ENCODE results near the gene CPNE7.

Gene CPNE7

GRCh38 chr16:89605186-89605970, 29.8 kb downstream of the CPNE7 start:
- no peak for DNase-seq

GRCh38 chr16:89606006-89606405, 30.4 kb downstream of the CPNE7 start:
- DNase-seq, result no peak

DNA sequence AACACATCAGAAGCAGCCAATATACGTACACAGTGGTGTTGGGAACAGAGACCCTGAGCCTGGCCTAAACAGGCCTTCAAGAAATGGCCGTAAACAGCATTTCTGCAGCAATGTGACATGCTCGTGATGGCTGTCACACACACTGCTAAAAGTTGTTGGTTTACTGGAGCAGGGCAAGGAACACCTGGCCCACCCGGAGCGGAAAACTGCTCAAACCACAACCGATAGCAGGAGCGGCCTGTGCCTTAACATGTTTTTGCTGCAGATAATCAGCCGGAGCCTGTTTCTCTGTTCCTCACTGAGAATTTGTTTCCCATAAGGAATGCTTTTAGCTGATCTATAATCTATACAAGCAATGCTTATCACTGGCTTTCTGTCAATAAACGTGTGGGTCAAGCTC, 31.9 kb downstream of the CPNE7 start:
- no peak for DNase-seq

- DNase-seq, result no peak
Measured at GRCh38 chr16:89607937-89608740, 32.6 kb downstream of the CPNE7 start.

DNA sequence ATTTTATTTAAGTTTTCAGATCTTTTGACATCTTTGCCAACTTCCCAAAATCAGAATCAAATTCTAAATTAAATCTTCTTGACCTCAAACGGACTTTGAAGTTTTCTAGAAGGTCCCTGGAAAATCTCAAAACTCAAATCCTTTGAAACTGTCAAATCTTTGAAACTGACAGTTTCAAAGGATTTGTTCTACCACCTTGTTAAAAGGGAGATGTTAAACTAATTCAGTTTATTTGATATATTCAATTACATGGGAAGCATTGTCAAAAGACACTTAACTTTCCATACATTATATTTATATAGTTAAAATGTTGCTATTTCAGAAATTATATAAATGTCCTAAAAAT, 34.5 kb downstream of the CPNE7 start:
- DNase-seq, result no peak

DNA sequence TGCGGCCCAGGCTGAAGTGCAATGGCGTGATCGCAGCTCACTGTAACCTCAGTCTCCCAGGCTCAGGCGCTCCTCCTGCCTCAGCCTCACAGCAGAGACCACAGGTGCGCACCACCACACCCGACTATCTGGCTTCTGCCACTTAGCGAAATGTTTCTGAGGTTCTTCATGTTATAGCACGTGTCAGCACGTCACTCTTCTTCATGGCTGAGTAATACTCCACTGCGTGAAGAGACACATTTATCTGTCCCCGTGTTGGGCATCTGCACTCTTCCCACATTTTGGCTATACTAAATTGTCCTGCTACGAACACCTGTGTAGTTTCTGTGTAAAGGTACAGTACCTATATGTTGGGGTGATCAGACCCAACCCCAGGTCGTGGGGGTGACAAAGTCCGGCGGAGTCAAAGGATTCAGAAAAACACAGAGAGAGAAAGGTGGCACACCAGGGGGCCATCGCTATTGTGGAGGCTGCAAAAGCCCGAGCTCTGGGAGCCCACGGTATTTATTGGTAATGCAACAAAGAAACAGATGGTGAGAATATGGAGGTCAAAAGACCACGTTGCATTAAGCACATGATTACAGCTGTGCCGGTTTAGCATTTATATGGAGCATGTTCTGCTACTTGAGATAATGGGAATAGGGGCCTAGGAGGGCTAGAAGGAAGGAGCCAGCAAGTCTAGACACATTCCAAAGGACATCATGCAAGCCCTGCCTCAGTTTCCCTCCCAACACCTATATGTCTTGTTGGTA, 37.0 kb downstream of the CPNE7 start:
- no peak for DNase-seq

GRCh38 chr16:89613231-89613953, 37.8 kb downstream of the CPNE7 start, which contains the start of gene DPEP1:
Gene DPEP1, plus strand, starts transcription at chr16:89613642. Its CDS starts 16,769 bp downstream, at chr16:89630411.
- DNase-seq, result no peak

DNA sequence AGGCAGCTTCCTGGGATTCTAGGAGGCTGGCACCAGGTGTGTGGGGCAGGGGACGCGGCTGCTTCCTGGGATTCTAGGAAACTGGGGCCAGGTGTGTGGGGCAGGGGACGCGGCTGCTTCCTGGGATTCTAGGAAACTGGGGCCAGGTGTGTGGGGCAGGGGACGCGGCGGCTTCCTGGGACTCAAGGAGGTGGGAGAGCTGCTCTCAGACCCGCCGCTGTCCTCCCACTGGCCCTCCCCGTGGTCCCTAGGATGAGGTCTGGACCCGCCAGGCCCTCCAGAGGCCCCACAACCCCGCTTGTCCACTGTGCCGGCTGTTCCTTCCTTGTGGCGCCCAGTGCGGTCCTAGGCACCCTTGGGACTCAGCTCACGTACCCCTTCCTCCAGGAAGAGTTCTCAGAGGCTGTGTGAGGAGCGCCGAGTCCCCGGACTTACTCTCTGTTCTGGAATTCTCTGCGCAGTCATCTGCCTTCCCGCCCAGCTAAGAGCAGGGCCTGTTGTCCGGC, 38.4 kb downstream of the CPNE7 start:
- no peak for DNase-seq

- DNase-seq, result no peak
Measured at GRCh38 chr16:89615176-89615575, 39.6 kb downstream of the CPNE7 start.

GRCh38 chr16:89615596-89616090, 40.1 kb downstream of the CPNE7 start:
- DNase-seq, result no peak

DNA sequence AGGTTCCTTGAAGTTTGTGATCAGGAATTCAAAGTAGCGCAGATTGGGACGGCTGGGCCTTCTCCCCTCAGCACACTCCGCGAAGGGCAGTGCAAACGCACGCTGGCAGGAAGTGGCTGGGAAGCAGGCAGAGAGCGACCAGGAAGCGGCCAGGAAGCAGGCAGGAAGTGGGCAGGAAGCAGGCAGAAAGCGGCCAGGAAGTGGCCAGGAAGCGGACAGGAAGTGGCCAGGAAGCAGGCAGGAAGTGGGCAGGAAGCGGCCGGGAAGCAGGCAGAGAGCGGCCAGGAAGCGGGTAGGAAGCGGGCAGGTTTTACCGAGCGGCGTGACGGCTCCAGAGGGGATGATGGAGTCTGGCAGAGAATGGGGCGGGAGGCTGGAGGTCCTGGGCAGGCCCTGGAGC, 41.1 kb downstream of the CPNE7 start:
- no peak for DNase-seq

DNA sequence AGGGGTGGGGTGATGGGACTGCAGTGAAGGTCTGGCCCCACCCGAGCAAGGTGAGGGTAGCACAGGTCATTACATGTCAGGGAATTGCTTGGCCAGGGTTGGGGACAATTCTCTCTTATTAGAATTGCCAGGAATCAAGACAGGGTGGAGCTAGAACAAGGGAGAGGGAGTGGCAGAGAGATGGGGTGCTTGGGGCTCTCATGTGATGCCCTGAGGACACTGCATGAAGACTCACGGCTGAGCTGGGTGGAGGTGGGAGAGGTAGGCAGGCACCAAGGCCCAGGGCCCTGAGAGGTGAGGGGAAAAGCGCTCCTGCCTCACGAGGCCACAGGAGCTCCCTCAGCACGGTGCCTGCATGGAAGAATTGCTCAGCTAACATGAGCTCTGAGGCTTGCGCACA, 41.5 kb downstream of the CPNE7 start:
- no peak for DNase-seq

- DNase-seq, result no peak
Measured at GRCh38 chr16:89618109-89618998, 42.8 kb downstream of the CPNE7 start.

GRCh38 chr16:89619840-89620239, 44.3 kb downstream of the CPNE7 start:
- DNase-seq, result no peak

DNA sequence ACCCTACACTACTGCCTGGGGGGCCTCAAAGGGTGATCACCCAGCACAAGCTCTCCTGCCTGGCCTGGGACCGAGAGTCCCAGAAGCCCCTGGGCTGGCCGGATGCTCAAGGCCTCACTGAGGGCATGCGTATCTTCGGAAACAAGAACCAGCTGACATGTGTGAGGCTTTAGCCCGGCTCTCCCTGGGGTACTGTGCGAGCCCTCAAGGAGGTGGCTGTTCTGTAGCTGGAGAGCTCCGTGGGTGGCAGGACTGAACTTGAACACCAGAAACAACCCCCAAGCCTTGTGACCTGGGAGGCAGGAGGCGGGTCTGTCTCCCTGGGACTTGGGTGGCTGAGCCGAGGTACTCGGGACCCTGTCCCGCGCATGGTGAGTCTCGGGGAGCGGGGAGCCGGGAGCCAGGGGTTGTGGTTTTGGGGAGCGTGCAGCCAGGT, 44.9 kb downstream of the CPNE7 start:
- DNase-seq, result no peak

- no peak for DNase-seq
Measured at GRCh38 chr16:89621136-89621697, 45.7 kb downstream of the CPNE7 start.

GRCh38 chr16:89621698-89622409, 46.3 kb downstream of the CPNE7 start:
- no peak for DNase-seq

DNA sequence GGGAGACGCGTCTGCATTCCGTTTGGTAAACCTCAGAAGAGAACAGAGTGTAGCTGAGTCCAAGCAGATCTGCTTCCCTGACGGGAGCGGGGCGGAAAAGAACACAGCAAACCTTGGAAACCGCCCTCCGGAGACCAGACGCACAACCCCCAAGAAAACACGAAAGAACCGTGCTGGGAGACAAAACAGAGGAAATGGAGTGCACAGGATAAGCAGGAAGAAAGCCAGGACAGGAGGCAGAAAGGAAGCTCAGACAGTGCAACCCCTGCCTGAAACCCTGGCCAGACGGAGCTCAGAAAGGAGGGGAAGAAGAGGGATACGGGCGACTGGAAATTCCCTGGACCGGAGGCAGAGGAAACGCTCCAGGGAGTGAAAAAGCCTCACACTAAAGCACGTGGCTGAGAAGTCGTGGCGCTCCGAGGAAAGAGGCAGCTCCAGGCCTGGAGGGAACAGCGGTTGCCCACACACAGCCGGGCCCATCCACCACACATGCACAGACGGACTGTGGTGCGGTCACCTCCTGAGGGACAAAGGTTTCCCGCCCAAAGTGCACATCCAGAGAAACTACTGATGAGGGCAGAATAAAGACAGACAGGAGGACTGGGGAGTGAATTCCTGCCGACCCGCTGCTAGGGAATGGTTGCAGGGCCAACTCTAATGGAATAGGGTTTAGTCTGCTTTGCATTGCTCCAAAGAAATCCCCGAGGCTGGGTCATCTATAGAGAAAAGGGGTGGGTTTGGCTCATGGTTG, 48.1 kb downstream of the CPNE7 start:
- DNase-seq, result no peak

All from NCI-H2171 (cell line).